Natural killer cell treated with Interleukin-12 subunit alpha and Interleukin-12 subunit beta and Interleukin-15 and Interleukin-18, amount 100 ng/mL, for 72 hours (primary cell): ENCODE results near the gene F7. TPM values are rescaled to one million over a fixed set of nuclear protein-coding genes. Genes with fewer than 3 reads are reported as not detected.
A peak's percentile ranks its signal among the peaks of the same experiment; 100 is the strongest.

Source experiments
- ATAC-seq, 2 donors: fragments of 150-1000 bp; cut with Tn5 transposase in 1 of 2; sonication (Bioruptor Pico), chemical (Tn5 transposase) in 1 of 2; 2 replicates each; pipeline ENCODE4 v1.10.0; 2021
- DNase-seq: peaks from one replicate; pipeline ENCODE4 v3.0.0; 2022; ENCODE audit warnings: low spot score
- H3K27ac Mint-ChIP-seq, 2 donors: 1 replicate in 1 of 2; 2 replicates in 1 of 2; pipeline ENCODE4 v1.8.0; 2022; ENCODE audit warnings: mixed read lengths in 2 of 2, mild to moderate bottlenecking in 1 of 2, moderate library complexity in 1 of 2
- H3K27me3 Mint-ChIP-seq, 2 donors: 1 replicate in 1 of 2; 2 replicates in 1 of 2; pipeline ENCODE4 v1.8.0; 2022; ENCODE audit warnings: mixed read lengths in 2 of 2
- H3K36me3 Mint-ChIP-seq: one replicate; pipeline ENCODE4 v1.8.0; 2022; ENCODE audit warnings: mixed read lengths
- H3K4me1 Mint-ChIP-seq, 2 donors: 1 replicate in 1 of 2; 2 replicates in 1 of 2; pipeline ENCODE4 v1.8.0; 2022; ENCODE audit warnings: low read depth in 2 of 2, mixed read lengths in 2 of 2, mild to moderate bottlenecking in 1 of 2
- H3K4me3 Mint-ChIP-seq: one replicate; pipeline ENCODE4 v1.8.0; 2022; ENCODE audit warnings: mixed read lengths
- H3K9me3 Mint-ChIP-seq: 2 replicates; pipeline ENCODE4 v1.8.0; 2022; ENCODE audit warnings: mixed read lengths
- total RNA-seq, 2 donors: library from RNA; stranded (reverse); gene quantifications; one replicate each; pipeline ENCODE4 v1.2.3, GENCODE V29; 2022

The F7 gene
- total RNA-seq, 2 donors from 2014 or later = not detected

- peaks cover 14 to 18% of the 10 kb centered on the region in 2 donors for H3K27me3 Mint-ChIP-seq
- H3K36me3 Mint-ChIP-seq = no peaks in the 10 kb centered on the region
- H3K27ac Mint-ChIP-seq = no peak overlapping the region
- H3K9me3 Mint-ChIP-seq = no peaks in the 10 kb centered on the region
- no peak overlapping the region for H3K4me3 Mint-ChIP-seq
- ATAC-seq (no peak), DNase-seq (no peak)
- H3K4me1 Mint-ChIP-seq = peaks cover 0 to 4% of the 10 kb centered on the region in 2 donors
Measured at GRCh38 chr13:113125506-113126264, 20.1 kb downstream of the F7 start.

DNA sequence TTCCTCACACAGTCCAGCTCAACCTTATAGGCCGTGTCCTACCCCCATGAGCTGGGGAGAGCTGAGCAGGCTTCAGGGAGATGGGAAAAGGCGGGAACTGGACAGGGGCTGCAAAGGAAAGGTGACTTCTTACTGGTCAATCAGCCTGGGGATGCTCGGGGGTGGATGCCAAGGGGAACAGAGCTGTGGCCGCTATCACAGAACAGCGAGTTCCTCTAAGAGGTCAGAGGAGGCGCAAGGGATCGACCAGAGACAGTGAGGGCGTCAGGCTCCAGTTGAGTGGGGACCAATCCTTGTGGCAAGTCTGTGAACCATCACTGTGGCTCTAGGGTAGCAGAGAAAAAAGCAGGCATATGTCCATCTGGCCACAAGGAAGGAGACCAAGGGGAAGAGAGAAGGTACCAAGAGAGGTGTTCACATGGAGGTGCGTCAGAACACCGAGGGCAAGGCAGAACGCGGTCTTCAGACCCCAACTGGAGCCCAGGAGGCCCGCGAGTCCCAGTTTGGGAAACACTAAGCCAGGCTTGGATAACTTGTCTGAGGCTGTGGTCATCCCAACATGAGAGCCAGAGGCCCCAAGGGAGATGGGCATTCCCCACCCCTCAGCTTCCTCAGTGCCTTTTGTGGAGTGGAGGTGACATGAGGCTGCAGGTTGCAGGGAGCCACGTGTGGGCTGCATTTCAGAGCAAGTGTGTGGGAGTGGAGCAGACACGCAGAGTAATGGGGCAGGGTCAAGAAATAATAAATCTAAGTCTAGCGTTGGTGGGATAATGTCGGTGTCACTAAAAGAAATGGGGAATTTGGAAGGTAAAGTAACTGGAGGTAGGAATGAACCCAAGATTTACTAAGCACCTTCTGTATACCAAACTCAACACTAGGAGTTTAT, 20.9 kb downstream of the F7 start:
- peaks cover 0 to 4% of the 10 kb centered on the region in 2 donors for H3K4me1 Mint-ChIP-seq
- no peak for ATAC-seq
- H3K4me3 Mint-ChIP-seq = no peak overlapping the region

DNA sequence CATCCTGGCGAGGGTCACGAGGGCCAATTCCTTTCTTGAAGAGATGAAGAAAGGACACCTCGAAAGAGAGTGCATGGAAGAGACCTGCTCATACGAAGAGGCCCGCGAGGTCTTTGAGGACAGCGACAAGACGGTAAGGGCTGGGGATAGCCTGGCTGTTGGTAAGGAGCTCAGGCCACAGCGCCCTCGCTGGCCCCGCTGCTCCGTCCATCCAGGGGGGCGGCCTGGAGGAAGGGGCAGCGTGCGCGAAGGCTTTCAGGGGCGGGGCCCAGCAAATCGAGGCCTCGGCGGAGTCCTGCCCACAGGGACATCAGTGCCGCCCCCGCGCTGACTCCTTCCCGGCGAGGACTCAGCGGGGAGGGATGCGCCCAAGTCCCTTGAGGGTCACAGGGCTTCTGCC, 23.9 kb downstream of the F7 start:
- peaks cover 0 to 4% of the 10 kb centered on the region in 2 donors for H3K4me1 Mint-ChIP-seq
- DNase-seq (no peak), ATAC-seq (peak in 1 of 2 donors; percentile 15)
- H3K27ac Mint-ChIP-seq = no peak overlapping the region
- peaks cover 15 to 22% of the 10 kb centered on the region in 2 donors for H3K27me3 Mint-ChIP-seq
- H3K4me3 Mint-ChIP-seq = no peak overlapping the region
- H3K9me3 Mint-ChIP-seq = no peaks in the 10 kb centered on the region
- H3K36me3 Mint-ChIP-seq = no peaks in the 10 kb centered on the region

More for the DNA sequence above, 20.9 kb downstream of the F7 start:
- DNase-seq = no peak
- no peaks in the 10 kb centered on the region for H3K36me3 Mint-ChIP-seq
- H3K9me3 Mint-ChIP-seq = no peaks in the 10 kb centered on the region
- peaks cover 14 to 18% of the 10 kb centered on the region in 2 donors for H3K27me3 Mint-ChIP-seq
- H3K27ac Mint-ChIP-seq = no peak overlapping the region

DNA sequence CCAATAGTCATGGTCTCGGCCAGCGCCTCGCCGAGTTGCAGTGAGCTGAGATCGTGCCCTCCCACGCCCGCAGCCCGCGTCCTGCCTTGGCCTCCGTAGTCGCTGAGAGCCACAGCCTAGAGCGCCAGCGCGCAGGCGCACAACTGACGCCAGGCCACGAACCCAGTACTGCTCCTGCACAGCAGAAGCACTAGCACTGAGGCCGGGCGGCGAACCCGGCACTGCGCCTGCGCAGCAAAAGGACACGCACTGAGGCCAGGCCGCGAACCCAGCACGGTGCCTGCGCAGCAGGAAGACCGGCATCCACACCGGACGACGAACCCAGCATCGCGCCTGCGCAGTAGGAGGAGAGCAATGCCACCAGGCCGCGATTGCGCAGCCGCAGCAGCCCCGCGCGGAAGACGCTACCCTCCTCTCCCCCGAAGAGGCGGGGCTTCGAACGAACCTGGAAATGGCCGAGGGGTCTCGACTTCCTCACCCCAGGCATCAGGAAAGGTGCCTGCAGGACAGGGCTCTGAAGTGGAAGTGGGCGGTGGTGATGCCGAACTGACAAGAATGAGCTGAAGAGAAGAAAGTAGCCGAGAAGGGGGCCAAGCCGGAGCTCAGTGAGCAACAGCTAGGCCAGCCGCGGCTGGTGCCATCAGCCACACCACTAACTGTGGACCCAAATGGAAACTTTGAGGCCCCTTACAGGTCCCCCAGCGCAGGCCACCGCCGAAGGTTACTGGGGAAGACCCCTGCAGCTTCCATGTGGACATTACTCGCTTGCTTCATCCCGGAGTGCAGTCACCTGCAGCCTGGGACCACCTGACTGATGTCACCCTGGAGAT, 24.5 kb downstream of the F7 start:
- Mint-ChIP-seq H3K4me1 (peaks cover 0 to 4% of the 10 kb centered on the region in 2 donors), H3K27me3 (peaks cover 15 to 22% of the 10 kb centered on the region in 2 donors), H3K9me3 (no peaks in the 10 kb centered on the region), H3K4me3 (no peak overlapping the region), H3K27ac (no peak overlapping the region), H3K36me3 (no peaks in the 10 kb centered on the region)
- ATAC-seq (peak in 1 of 2 donors; percentile 86), DNase-seq (no peak)

GRCh38 chr13:113135281-113135760, 29.7 kb downstream of the F7 start:
- Mint-ChIP-seq H3K27me3 (peaks cover 4 to 13% of the 10 kb centered on the region in 2 donors), H3K4me3 (no peak overlapping the region), H3K27ac (no peak overlapping the region), H3K9me3 (no peaks in the 10 kb centered on the region), H3K36me3 (no peaks in the 10 kb centered on the region), H3K4me1 (no peaks in the 10 kb centered on the region)
- ATAC-seq (no peak), DNase-seq (no peak)

GRCh38 chr13:113137691-113138298, 32.2 kb downstream of the F7 start:
- Mint-ChIP-seq H3K27ac (no peak overlapping the region), H3K4me1 (no peaks in the 10 kb centered on the region)
- no peak for ATAC-seq

GRCh38 chr13:113138792-113139551, 33.4 kb downstream of the F7 start:
- ATAC-seq (no peak), DNase-seq (no peak)
- Mint-ChIP-seq H3K9me3 (no peaks in the 10 kb centered on the region), H3K27ac (no peak overlapping the region), H3K27me3 (peaks cover 4 to 5% of the 10 kb centered on the region in 2 donors), H3K4me3 (no peak overlapping the region), H3K36me3 (no peaks in the 10 kb centered on the region), H3K4me1 (no peaks in the 10 kb centered on the region)

More at GRCh38 chr13:113137691-113138298, 32.2 kb downstream of the F7 start:
- H3K36me3 Mint-ChIP-seq = no peaks in the 10 kb centered on the region
- no peak for DNase-seq
- no peaks in the 10 kb centered on the region for H3K9me3 Mint-ChIP-seq
- peaks cover 4 to 7% of the 10 kb centered on the region in 2 donors for H3K27me3 Mint-ChIP-seq
- H3K4me3 Mint-ChIP-seq = no peak overlapping the region

- no peaks in the 10 kb centered on the region for H3K4me1 Mint-ChIP-seq
- H3K4me3 Mint-ChIP-seq = no peak overlapping the region
- ATAC-seq (no peak), DNase-seq (no peak)
- peaks cover 4 to 5% of the 10 kb centered on the region in 2 donors for H3K27me3 Mint-ChIP-seq
- H3K27ac Mint-ChIP-seq = no peak overlapping the region
- no peaks in the 10 kb centered on the region for H3K36me3 Mint-ChIP-seq
- H3K9me3 Mint-ChIP-seq = no peaks in the 10 kb centered on the region
Measured at GRCh38 chr13:113139577-113139976, 34.0 kb downstream of the F7 start.

GRCh38 chr13:113140677-113141600, 35.3 kb downstream of the F7 start:
- H3K36me3 Mint-ChIP-seq = no peaks in the 10 kb centered on the region
- H3K4me1 Mint-ChIP-seq = no peaks in the 10 kb centered on the region
- no peak for DNase-seq
- no peak overlapping the region for H3K4me3 Mint-ChIP-seq
- no peak for ATAC-seq
- no peak overlapping the region for H3K27ac Mint-ChIP-seq
- peaks cover 1 to 5% of the 10 kb centered on the region in 2 donors for H3K27me3 Mint-ChIP-seq
- H3K9me3 Mint-ChIP-seq = no peaks in the 10 kb centered on the region

GRCh38 chr13:113141601-113141970, 36.0 kb downstream of the F7 start:
- no peak for DNase-seq
- no peak overlapping the region for H3K27ac Mint-ChIP-seq
- peaks cover 0 to 5% of the 10 kb centered on the region in 2 donors for H3K27me3 Mint-ChIP-seq
- no peak overlapping the region for H3K4me3 Mint-ChIP-seq
- H3K36me3 Mint-ChIP-seq = no peaks in the 10 kb centered on the region
- no peaks in the 10 kb centered on the region for H3K4me1 Mint-ChIP-seq
- ATAC-seq = no peak
- H3K9me3 Mint-ChIP-seq = no peaks in the 10 kb centered on the region

DNA sequence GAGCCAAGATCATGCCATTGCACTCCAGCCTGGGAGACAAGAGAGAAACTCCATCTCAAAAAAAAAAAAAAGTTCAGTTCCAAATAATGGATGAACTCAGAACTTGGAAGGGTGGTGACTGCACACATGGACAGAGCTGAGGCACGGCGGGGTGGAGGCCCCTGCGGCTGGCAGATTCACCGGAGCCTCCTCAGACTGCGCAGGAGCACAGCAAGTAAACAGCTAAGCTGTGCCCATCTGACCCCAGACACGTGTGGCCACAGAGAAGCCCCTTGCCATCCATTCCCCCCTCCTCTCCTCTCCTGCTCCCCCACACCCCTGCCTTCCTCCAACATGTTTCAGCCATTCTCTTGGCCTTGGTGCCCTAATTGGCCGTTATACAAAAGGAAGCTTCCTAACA, 37.3 kb downstream of the F7 start:
- no peak for DNase-seq
- Mint-ChIP-seq H3K4me1 (no peaks in the 10 kb centered on the region), H3K27me3 (peaks cover 0 to 1% of the 10 kb centered on the region in 2 donors), H3K27ac (no peak overlapping the region), H3K4me3 (no peak overlapping the region), H3K9me3 (no peaks in the 10 kb centered on the region), H3K36me3 (no peaks in the 10 kb centered on the region)
- no peak for ATAC-seq
